HCT116 (cell line): ENCODE measurements around the gene KLK6. TPM values are rescaled to one million over a fixed set of nuclear protein-coding genes. Genes with fewer than 3 reads are reported as not detected.

Experiments used
- ATAC-seq: fragments of 200-7000 bp; cut with Tn5 transposase; 2 replicates; pipeline ENCODE4 v1.9.1; 2020; ENCODE audit warnings: mild to moderate bottlenecking, moderate library complexity
- BruUV-seq: library from RNA; stranded (reverse); fragments of 400-500 nt; replicated peaks from 2 replicates; lab custom pipeline; 2021; lab: Mats Ljungman, UMichigan
- CTCF ChIA-PET: fragments of 300-600 bp; sonication (Branson Sonifier 250); formaldehyde crosslinking; loops from one replicate; lab custom pipeline; 2021; ENCODE audit warnings: antibody characterized with exemption; lab: Charles Lee
- POLR2A ChIA-PET: fragments of 300-600, 350-600 bp; sonication (Branson Sonifier 250); formaldehyde crosslinking; loops from one replicate; lab custom pipeline; 2021; ENCODE audit warnings: antibody characterized with exemption; lab: Charles Lee
- RAD21 ChIA-PET, 2 experiments: fragments of 300-600 bp; sonication (Branson Sonifier 250); formaldehyde crosslinking; loops; one replicate each; lab custom pipeline; 2023; ENCODE audit warnings: low total read pairs in 2 of 2; ENCODE audit not compliant: uncharacterized antibody in 2 of 2, unreplicated experiment in 2 of 2, low non-redundant PET in 1 of 2; lab: Charles Lee
- DNase-seq: peaks from one replicate; pipeline ENCODE4 v3.0.0-alpha.2; 2010; ENCODE audit warnings: low read depth, low spot score
- H2AFZ ChIP-seq: fragments of 200-600 bp; shearing (Covaris generic), sonication (generic); 2 replicates; pipeline ENCODE4 v1.6.1; 2017; ENCODE audit warnings: low read depth, mixed run types, mixed read lengths, antibody characterized with exemption, low read length; ENCODE audit not compliant: poor library complexity, severe bottlenecking
- H3K27ac ChIP-seq: 2 replicates; pipeline ENCODE4 v1.5.1; 2012; ENCODE audit warnings: low read depth, low read length
- H3K27me3 ChIP-seq: fragments of 200-600 bp; sonication (generic); 2 replicates; pipeline ENCODE4 v1.6.1; 2016; ENCODE audit warnings: mixed run types, low read length, mixed read lengths; ENCODE audit not compliant: insufficient read depth
- H3K36me3 ChIP-seq, 2 experiments: fragments of 200-500 bp in 1 of 2; fragments of 200-600 bp in 1 of 2; sonication (Bioruptor generic) in 1 of 2; sonication (generic) in 1 of 2; 2 replicates each; pipeline versions ENCODE4 v1.5.1 to v1.6.1; 2014 to 2016; ENCODE audit warnings: low read length in 2 of 2, inconsistent platforms in 1 of 2, mixed read lengths in 1 of 2, mixed run types in 1 of 2; ENCODE audit not compliant: insufficient read depth in 2 of 2, control insufficient read depth in 1 of 2
- H3K4me1 ChIP-seq, 2 experiments: fragments of 200-600 bp in 1 of 2; sonication (generic) in 1 of 2; 2 replicates each; pipeline versions ENCODE4 v1.5.1 to v1.6.1; 2012 to 2017; ENCODE audit warnings: low read length in 2 of 2, inconsistent platforms in 1 of 2, mild to moderate bottlenecking in 1 of 2, mixed read lengths in 1 of 2, mixed run types in 1 of 2, moderate library complexity in 1 of 2; ENCODE audit not compliant: insufficient read depth in 2 of 2, control insufficient read depth in 1 of 2
- H3K4me2 ChIP-seq: fragments of 200-600 bp; sonication (generic); 2 replicates; pipeline ENCODE4 v1.6.1; 2017; ENCODE audit warnings: mixed run types, low read length, mixed read lengths
- H3K4me3 ChIP-seq, 2 experiments: fragments of 200-600 bp in 1 of 2; sonication (generic) in 1 of 2; replicated peaks in 1 of 2; 2 replicates each; pipeline ENCODE4 v1.5.1; 2011 to 2016; ENCODE audit warnings: low read length in 2 of 2, control low read depth in 1 of 2, low read depth in 1 of 2, mild to moderate bottlenecking in 1 of 2, mixed read lengths in 1 of 2, mixed run types in 1 of 2
- H3K79me2 ChIP-seq: fragments of 200-600 bp; sonication (generic); 2 replicates; pipeline ENCODE4 v1.6.1; 2017; ENCODE audit warnings: mild to moderate bottlenecking, mixed run types, low read length, moderate library complexity, mixed read lengths; ENCODE audit not compliant: insufficient read depth
- H3K9ac ChIP-seq: fragments of 200-600 bp; sonication (generic); 2 replicates; pipeline ENCODE4 v1.6.1; 2016; ENCODE audit warnings: low read length, mixed read lengths
- H3K9me2 ChIP-seq: fragments of 200-600 bp; sonication (generic), shearing (Covaris generic); 2 replicates; pipeline ENCODE4 v1.6.1; 2017; ENCODE audit warnings: mixed run types, mild to moderate bottlenecking, moderate library complexity; ENCODE audit not compliant: insufficient read depth
- H3K9me3 ChIP-seq, 2 experiments: fragments of 200-500 bp in 1 of 2; fragments of 200-600 bp in 1 of 2; sonication (Bioruptor generic) in 1 of 2; sonication (generic) in 1 of 2; 2 replicates each; pipeline ENCODE4 v1.6.1; 2014 to 2017; ENCODE audit warnings: low read length in 2 of 2, mixed read lengths in 2 of 2, inconsistent platforms in 1 of 2, low read depth in 1 of 2, mild to moderate bottlenecking in 1 of 2, mixed run types in 1 of 2, moderate library complexity in 1 of 2; ENCODE audit not compliant: control insufficient read depth in 1 of 2, insufficient read depth in 1 of 2
- H4K20me1 ChIP-seq: fragments of 200-600 bp; sonication (generic), shearing (Covaris generic); 2 replicates; pipeline ENCODE4 v1.6.1; 2017; ENCODE audit warnings: mixed run types, mild to moderate bottlenecking, moderate library complexity; ENCODE audit not compliant: insufficient read depth
- CEBPB ChIP-seq: IDR thresholded peaks from 2 replicates; pipeline ENCODE4 v1.6.1; 2012; ENCODE audit warnings: low read depth
- CTCF ChIP-seq, 3 experiments: fragments of 200-600 bp in 1 of 3; sonication (generic) in 1 of 3; IDR thresholded peaks in 2 of 3; conservative IDR thresholded peaks in 1 of 3; 2 replicates each; pipeline ENCODE4 v1.5.1; 2012 to 2017; ENCODE audit warnings: low read depth in 2 of 3, low read length in 2 of 3, antibody characterized with exemption in 1 of 3, borderline replicate concordance in 1 of 3, control low read depth in 1 of 3, mild to moderate bottlenecking in 1 of 3, mixed read lengths in 1 of 3, mixed run types in 1 of 3, moderate library complexity in 1 of 3; ENCODE audit not compliant: insufficient read depth in 1 of 3
- ELF1 ChIP-seq: IDR thresholded peaks from 2 replicates; pipeline ENCODE4 v1.6.1; 2012; ENCODE audit warnings: low read depth, borderline replicate concordance
- EZH2phosphoT487 ChIP-seq: fragments of 200-600 bp; IDR thresholded peaks from 2 replicates; pipeline ENCODE4 v1.6.1; 2018; ENCODE audit warnings: antibody characterized with exemption, borderline replicate concordance
- FOSL1 ChIP-seq: IDR thresholded peaks from 2 replicates; pipeline ENCODE4 v1.6.1; 2012; ENCODE audit warnings: low read depth
- MAX ChIP-seq: IDR thresholded peaks from 2 replicates; pipeline ENCODE4 v1.6.1; 2012
- REST ChIP-seq: IDR thresholded peaks from 2 replicates; pipeline ENCODE4 v1.6.1; 2012; ENCODE audit warnings: low read depth
- SRF ChIP-seq: IDR thresholded peaks from 2 replicates; pipeline ENCODE4 v1.6.1; 2012; ENCODE audit warnings: low read depth
- TCF7L2 ChIP-seq: IDR thresholded peaks from 2 replicates; pipeline ENCODE4 v1.7.0; 2011; ENCODE audit warnings: borderline replicate concordance, inconsistent platforms; ENCODE audit not compliant: insufficient read depth, insufficient read length; ENCODE audit errors: extremely low read depth
- ZBTB33 ChIP-seq: IDR thresholded peaks from 2 replicates; pipeline ENCODE4 v1.6.1; 2011; ENCODE audit warnings: mild to moderate bottlenecking, low read length, moderate library complexity; ENCODE audit not compliant: insufficient replicate concordance; ENCODE audit errors: extremely low read depth
- ZFX ChIP-seq: fragments of 450-650 bp; IDR thresholded peaks from 2 replicates; pipeline ENCODE4 v1.6.1; 2017
- intact Hi-C: fragments of 100-400 bp; cut with micrococcal nuclease; formaldehyde crosslinking; loops from 2 replicates; pipeline ENCODE4 v1.10.0; 2022
- total RNA-seq: library from RNA; stranded (reverse); gene quantifications from one replicate; pipeline ENCODE4 v1.2.1, GENCODE V29; 2021; ENCODE audit not compliant: unreplicated experiment

The KLK6 gene
- total RNA-seq, 1 experiment from 2014 or later: 40.5 TPM

- TF ChIP-seq ZBTB33 (no peak), FOSL1 (no peak), ZFX (no peak)
Measured at GRCh38 chr19:51009061-51009891, 39.9 kb upstream of the KLK6 start (continued).

- no peak overlapping the region for H3K4me2 ChIP-seq
- CTCF ChIA-PET: interaction anchor here (1.2 kb wide), 1 partner anchor 9 kb away, joined by 4 read pairs; no protein-coding TSS in a partner anchor
- POLR2A ChIA-PET: no interaction called here
- H3K79me2 ChIP-seq: no peaks in the 10 kb centered on the region
- no peaks in the 10 kb centered on the region for H3K9me3 ChIP-seq
- no peaks in the 10 kb centered on the region for H4K20me1 ChIP-seq
- no peak for TF ChIP-seq CTCF (IDR thresholded peaks at IDR 0.05 in 2 of 3, conservative IDR thresholded peaks at IDR 0.05 in 1 of 3; ENCODE audit: borderline replicate concordance in 1 of 3, insufficient read depth in 1 of 3, low read depth in 2 of 3, low read length in 2 of 3)
- TF ChIP-seq REST: no peak
- TF ChIP-seq SRF: no peak
- no peak for TF ChIP-seq EZH2phosphoT487
- TF ChIP-seq CEBPB: no peak
- no peak for TF ChIP-seq TCF7L2
- TF ChIP-seq ZFX: no peak
- TF ChIP-seq MAX: no peak
- no peak for TF ChIP-seq ELF1
- H3K36me3 ChIP-seq: no peaks in the 10 kb centered on the region
- no peaks in the 10 kb centered on the region for H3K9me2 ChIP-seq
- intact Hi-C loops: no loop called here
- RAD21 ChIA-PET: no interaction called here
- no peak for DNase-seq
- no peaks in the 10 kb centered on the region for H3K27me3 ChIP-seq
- ATAC-seq: no peak
- no peak overlapping the region for H3K4me3 ChIP-seq
- H2AFZ ChIP-seq: no peak overlapping the region
- no peak overlapping the region for H3K27ac ChIP-seq
- H3K9ac ChIP-seq: no peak overlapping the region
- peaks cover 8 to 21% of the 10 kb centered on the region in 2 experiments; a peak in 3 of 4 replicates for H3K4me1 ChIP-seq
- BruUV-seq: no TSS peak
Measured at GRCh38 chr19:51007488-51007887, 38.1 kb upstream of the KLK6 start.
